OCI-LY3 (cell line): Measurements from ENCODE around the gene URI1.

ENCODE experiments used
- H2AFZ ChIP-seq: fragments of 200-600, 300-600 bp; shearing (Covaris generic); 2 replicates; pipeline ENCODE4 v1.6.0; 2014; ENCODE audit warnings: antibody characterized with exemption, low read depth, low read length
- H3K27ac ChIP-seq: fragments of 200-600, 300-600 bp; sonication (generic); 2 replicates; pipeline ENCODE4 v1.5.1; 2014; ENCODE audit warnings: mild to moderate bottlenecking, low read length, moderate library complexity, mixed read lengths
- H3K27me3 ChIP-seq: fragments of 200-600, 300-600 bp; sonication (generic); 2 replicates; pipeline ENCODE4 v1.6.1; 2014; ENCODE audit warnings: low read depth, low read length, mixed read lengths
- H3K36me3 ChIP-seq: fragments of 200-600, 300-600 bp; sonication (generic); replicated peaks from 2 replicates; pipeline ENCODE3; 2014; ENCODE audit warnings: low read depth, low read length, mixed read lengths
- H3K4me1 ChIP-seq: fragments of 300-600, 200-600 bp; sonication (generic); 2 replicates; pipeline ENCODE4 v1.6.1; 2014; ENCODE audit warnings: low read length, mixed read lengths
- H3K4me2 ChIP-seq: fragments of 200-600, 300-600 bp; sonication (generic); 2 replicates; pipeline ENCODE4 v1.6.1; 2014; ENCODE audit warnings: low read length, mixed read lengths
- H3K4me3 ChIP-seq: fragments of 300-600, 200-600 bp; sonication (generic); 2 replicates; pipeline ENCODE4 v1.5.1; 2014; ENCODE audit warnings: antibody characterized with exemption, mild to moderate bottlenecking, low read length, moderate library complexity
- H3K79me2 ChIP-seq: fragments of 300-600, 200-600 bp; shearing (Covaris generic); 2 replicates; pipeline ENCODE4 v1.6.1; 2014; ENCODE audit warnings: mild to moderate bottlenecking, low read length, mixed read lengths
- H3K9ac ChIP-seq: fragments of 300-600, 200-600 bp; shearing (Covaris generic); 2 replicates; pipeline ENCODE4 v1.6.0; 2014; ENCODE audit warnings: mild to moderate bottlenecking, low read length, moderate library complexity
- H3K9me3 ChIP-seq: fragments of 200-600, 300-600 bp; shearing (Covaris generic); 2 replicates; pipeline ENCODE4 v1.6.1; 2014; ENCODE audit warnings: low read length, mixed read lengths; ENCODE audit not compliant: insufficient read depth
- H4K20me1 ChIP-seq: fragments of 200-600, 300-600 bp; sonication (generic); 2 replicates; pipeline ENCODE4 v1.6.1; 2016; ENCODE audit warnings: low read length, mixed read lengths; ENCODE audit not compliant: insufficient read depth
- CTCF ChIP-seq: fragments of 200-600, 300-600 bp; sonication (generic); IDR thresholded peaks from 2 replicates; pipeline ENCODE4 v1.5.1; 2014; ENCODE audit warnings: antibody characterized with exemption, low read length, low read depth
- EZH2phosphoT487 ChIP-seq: fragments of 200-600 bp; shearing (Covaris generic); IDR thresholded peaks from 2 replicates; pipeline ENCODE4 v1.6.1; 2018; ENCODE audit warnings: antibody characterized with exemption, mixed run types, low read depth

Gene URI1

GRCh38 chr19:29961311-29961710, 19.3 kb downstream of the URI1 start:
- H3K36me3 ChIP-seq: peaks cover 4% of the 10 kb centered on the region
- H2AFZ ChIP-seq: no peak overlapping the region
- peaks cover 97% of the 10 kb centered on the region for H3K79me2 ChIP-seq
- TF ChIP-seq CTCF (no peak), EZH2phosphoT487 (no peak)
- H3K4me3 ChIP-seq: no peak overlapping the region
- no peaks in the 10 kb centered on the region for H3K27me3 ChIP-seq
- peaks cover 46% of the 10 kb centered on the region for H4K20me1 ChIP-seq
- no peaks in the 10 kb centered on the region for H3K9me3 ChIP-seq
- no peak overlapping the region for H3K4me2 ChIP-seq
- peaks cover 3% of the 10 kb centered on the region for H3K4me1 ChIP-seq
- H3K27ac ChIP-seq: no peak overlapping the region
- H3K9ac ChIP-seq: no peak overlapping the region

GRCh38 chr19:29962793-29963192, 20.8 kb downstream of the URI1 start:
- Histone ChIP-seq H3K27me3 (no peaks in the 10 kb centered on the region), H2AFZ (no peak overlapping the region), H3K9ac (no peak overlapping the region), H3K4me2 (no peak overlapping the region), H4K20me1 (peaks cover 61% of the 10 kb centered on the region), H3K9me3 (no peaks in the 10 kb centered on the region), H3K27ac (no peak overlapping the region), H3K4me1 (peaks cover 8% of the 10 kb centered on the region), H3K79me2 (peaks cover 99% of the 10 kb centered on the region), H3K36me3 (peaks cover 4% of the 10 kb centered on the region), H3K4me3 (no peak overlapping the region)
- TF ChIP-seq EZH2phosphoT487 (no peak), CTCF (no peak)

DNA sequence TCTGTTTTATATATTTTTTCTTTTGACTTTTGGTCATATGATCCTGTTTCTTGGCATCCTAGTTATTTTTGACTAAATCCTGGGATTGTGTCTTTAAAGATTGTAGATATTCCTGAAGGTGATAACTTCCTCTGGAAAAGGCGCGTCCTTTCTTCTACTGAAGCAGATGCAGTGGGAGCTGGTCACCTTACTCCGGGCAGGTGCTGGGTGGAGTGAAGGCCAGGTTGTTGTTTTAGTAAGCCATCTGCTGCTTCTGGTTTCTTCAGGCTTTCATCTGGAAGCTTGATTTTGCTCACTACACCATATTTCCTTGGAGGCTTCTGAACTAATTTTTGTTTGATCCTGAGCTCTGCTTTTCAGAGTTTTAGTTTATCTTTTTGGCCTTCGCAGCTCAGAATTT, 21.5 kb downstream of the URI1 start:
- Histone ChIP-seq H3K4me3 (no peak overlapping the region), H4K20me1 (peaks cover 62% of the 10 kb centered on the region), H3K4me1 (peaks cover 8% of the 10 kb centered on the region), H3K36me3 (peaks cover 4% of the 10 kb centered on the region), H3K27ac (no peak overlapping the region), H3K79me2 (peaks cover 97% of the 10 kb centered on the region), H3K9ac (no peak overlapping the region), H3K9me3 (no peaks in the 10 kb centered on the region), H3K4me2 (no peak overlapping the region), H3K27me3 (no peaks in the 10 kb centered on the region), H2AFZ (no peak overlapping the region)
- TF ChIP-seq EZH2phosphoT487 (no peak), CTCF (no peak)

DNA sequence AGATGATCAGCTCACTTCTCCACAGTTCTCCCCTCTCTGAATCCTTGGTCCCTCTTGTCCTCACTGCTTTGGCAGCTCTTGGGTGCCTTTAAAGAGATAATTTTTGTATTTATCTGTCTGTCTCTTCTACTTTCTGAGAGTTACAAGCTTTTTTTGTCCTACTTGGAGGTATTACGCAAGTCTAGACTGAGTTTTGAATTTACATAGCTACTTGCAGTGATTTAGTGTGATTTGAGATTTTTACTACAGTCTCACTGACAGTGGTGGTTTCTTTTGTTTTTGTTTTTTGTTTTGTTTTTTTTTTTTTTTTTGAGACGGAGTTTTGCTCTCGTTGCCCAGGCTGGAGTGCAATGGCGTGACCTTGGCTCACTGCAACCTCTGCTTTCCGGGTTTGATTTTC, 22.1 kb downstream of the URI1 start:
- no peak for TF ChIP-seq EZH2phosphoT487
- no peak for TF ChIP-seq CTCF
- H3K4me3 ChIP-seq: no peak overlapping the region
- peaks cover 8% of the 10 kb centered on the region for H3K4me1 ChIP-seq
- no peak overlapping the region for H2AFZ ChIP-seq
- no peak overlapping the region for H3K9ac ChIP-seq
- H3K4me2 ChIP-seq: no peak overlapping the region
- H3K79me2 ChIP-seq: peaks cover 97% of the 10 kb centered on the region
- no peaks in the 10 kb centered on the region for H3K27me3 ChIP-seq
- H3K36me3 ChIP-seq: peaks cover under 1% of the 10 kb centered on the region
- H3K27ac ChIP-seq: no peak overlapping the region
- H3K9me3 ChIP-seq: no peaks in the 10 kb centered on the region
- peaks cover 63% of the 10 kb centered on the region for H4K20me1 ChIP-seq
